K562 (cell line): ENCODE results near the gene MYMX. TPM values are rescaled to one million over a fixed set of nuclear protein-coding genes. Genes with fewer than 3 reads are reported as not detected.
A peak's percentile ranks its signal among the peaks of the same experiment; 100 is the strongest.
"Not testable (repeated sequence)": the region's sequence is repeated elsewhere in the genome, so short reads cannot be mapped to it uniquely, and the experiment has no call there.

Source experiments
- ATAC-seq: fragments of 200-7000 bp; cut with Tn5 transposase; 3 replicates; pipeline ENCODE4 v1.9.1; 2020; ENCODE audit warnings: moderate library complexity
- BruUV-seq: library from RNA; stranded (reverse); fragments of 400-500 nt; replicated peaks from 2 replicates; lab custom pipeline; 2021; lab: Mats Ljungman, UMichigan
- CTCF ChIA-PET: fragments of 300-600 bp; formaldehyde crosslinking; extraction: SDS; loops from one replicate; lab custom pipeline; 2021; ENCODE audit warnings: low intra/inter-chr PET ratio; lab: Yijun Ruan, JAX
- POLR2A ChIA-PET: fragments of 300-600, 350-650 bp; sonication (Branson Sonifier 250); formaldehyde crosslinking; extraction: SDS; loops from one replicate; lab custom pipeline; 2021; ENCODE audit warnings: antibody characterized with exemption, inconsistent platforms; lab: Yijun Ruan, JAX
- DNase-seq, 4 experiments: peaks; one replicate each; pipeline versions ENCODE4 v3.0.0 to v3.0.0-alpha.2; 2011 to 2018; ENCODE audit warnings: low spot score in 3 of 4, mixed read lengths in 3 of 4; ENCODE audit errors: extremely low read depth in 1 of 4
- FAIRE-seq: peaks from 2 replicates; lab custom pipeline; 2011; peaks lifted over from hg19 to GRCh38; lab: Jason Lieb, UNC
- H2AFZ ChIP-seq: 2 replicates; pipeline ENCODE4 v1.6.0; 2011; ENCODE audit warnings: low read depth, low read length, control low read depth, inconsistent platforms
- H3K27ac ChIP-seq: fragments of 200-600 bp; 3 replicates; pipeline ENCODE4 v1.8.0; 2011; ENCODE audit warnings: low read depth, mild to moderate bottlenecking, control low read depth, inconsistent platforms, low read length, moderate library complexity, mixed read lengths; ENCODE audit errors: extremely low read depth
- H3K27me3 ChIP-seq, 2 experiments: fragments of 300-600 bp in 1 of 2; 2 replicates in 1 of 2; 3 replicates in 1 of 2; pipeline versions ENCODE4 v1.6.0 to v1.8.0; 2011; ENCODE audit warnings: inconsistent platforms in 2 of 2, low read length in 2 of 2, mild to moderate bottlenecking in 1 of 2, mixed read lengths in 1 of 2, moderate library complexity in 1 of 2; ENCODE audit not compliant: control insufficient read depth in 2 of 2, insufficient read depth in 2 of 2
- H3K36me3 ChIP-seq: fragments of 300-600 bp; 3 replicates; pipeline ENCODE4 v1.8.0; 2011; ENCODE audit warnings: mild to moderate bottlenecking, low read length, inconsistent platforms; ENCODE audit not compliant: control insufficient read depth, insufficient read depth
- H3K4me1 ChIP-seq, 2 experiments: fragments of 200-600 bp in 1 of 2; replicated peaks in 1 of 2; 2 replicates in 1 of 2; 3 replicates in 1 of 2; pipeline versions ENCODE4 v1.5.1 to v1.8.0; 2011; ENCODE audit warnings: inconsistent platforms in 2 of 2, low read length in 2 of 2, mild to moderate bottlenecking in 1 of 2, mixed read lengths in 1 of 2, moderate library complexity in 1 of 2; ENCODE audit not compliant: control insufficient read depth in 2 of 2, insufficient read depth in 2 of 2
- H3K4me2 ChIP-seq: 2 replicates; pipeline ENCODE4 v1.6.1; 2011; ENCODE audit warnings: low read length, control low read depth, inconsistent platforms, mixed read lengths; ENCODE audit not compliant: insufficient read depth
- H3K4me3 ChIP-seq: fragments of 200-600 bp; sonication (generic), shearing (Covaris generic); 2 replicates; pipeline ENCODE4 v1.5.1; 2016; ENCODE audit warnings: control low read depth, inconsistent platforms
- H3K79me2 ChIP-seq: fragments of 200-600 bp; 3 replicates; pipeline ENCODE4 v1.8.0; 2011; ENCODE audit warnings: low read length, inconsistent platforms; ENCODE audit not compliant: control insufficient read depth, insufficient read depth
- H3K9ac ChIP-seq, 2 experiments: 2 replicates each; pipeline versions ENCODE4 v1.6.0 to v1.6.1; 2011; ENCODE audit warnings: low read depth in 2 of 2, low read length in 2 of 2, control low read depth in 1 of 2, inconsistent platforms in 1 of 2, mild to moderate bottlenecking in 1 of 2, mixed read lengths in 1 of 2; ENCODE audit not compliant: insufficient read depth in 1 of 2
- H3K9me1 ChIP-seq: one replicate; pipeline ENCODE4 v1.6.0; 2011; ENCODE audit warnings: inconsistent platforms, mild to moderate bottlenecking, low read length, moderate library complexity; ENCODE audit not compliant: control insufficient read depth, insufficient read depth
- H3K9me3 ChIP-seq: replicated peaks from 2 replicates; pipeline ENCODE4 v1.5.1; 2011; ENCODE audit warnings: low read depth, low read length, inconsistent platforms; ENCODE audit not compliant: control insufficient read depth, insufficient read depth
- H4K20me1 ChIP-seq: replicated peaks from 2 replicates; pipeline ENCODE4 v1.6.1; 2011; ENCODE audit warnings: low read length, inconsistent platforms, mixed read lengths; ENCODE audit not compliant: control insufficient read depth, insufficient read depth
- ADNP ChIP-seq: fragments of 200-800 bp; sonication (Bioruptor generic); IDR thresholded peaks from 2 replicates; pipeline ENCODE4 v1.6.1; 2016; ENCODE audit warnings: missing genetic modification characterization, missing compliant biosample characterization
- HNRNPLL ChIP-seq: fragments of 200-400 bp; formaldehyde crosslinking; IDR thresholded peaks from 2 replicates; pipeline ENCODE4 v1.6.1; 2017; ENCODE audit warnings: low read length, low read depth, mild to moderate bottlenecking; ENCODE audit not compliant: poor library complexity, severe bottlenecking
- LEF1 ChIP-seq: fragments of 450-650 bp; IDR thresholded peaks from 2 replicates; pipeline ENCODE4 v1.6.1; 2016; ENCODE audit warnings: mild to moderate bottlenecking
- SIX5 ChIP-seq, 2 experiments: IDR thresholded peaks; 2 replicates each; pipeline ENCODE4 v1.6.1; 2011; ENCODE audit warnings: low read length in 2 of 2, borderline replicate concordance in 1 of 2, low read depth in 1 of 2, mild to moderate bottlenecking in 1 of 2, moderate library complexity in 1 of 2; ENCODE audit not compliant: insufficient read depth in 1 of 2
- XRCC3 ChIP-seq: fragments of 450-650 bp; IDR thresholded peaks from 2 replicates; pipeline ENCODE4 v1.6.1; 2017; ENCODE audit warnings: mild to moderate bottlenecking, moderate library complexity
- ZNF316 ChIP-seq: fragments of 450-650 bp; IDR thresholded peaks from 2 replicates; pipeline ENCODE4 v1.6.1; 2016
- ZNF551 ChIP-seq: fragments of 250-450 bp; sonication (Bioruptor Pico); IDR thresholded peaks from 2 replicates; pipeline ENCODE4 v1.5.0; 2021; ENCODE audit warnings: mild to moderate bottlenecking, moderate library complexity
- WGBS: fragments of 100-300 bp; shearing (Covaris generic); methylation state at CpG from one replicate; pipeline ENCODE4 v1.1.6; 2016; ENCODE audit warnings: low coverage, mixed read lengths; ENCODE audit not compliant: insufficient coverage; ENCODE audit errors: missing lambda C conversion rate; 5-methylcytosine and 5-hydroxymethylcytosine counted together
- in situ Hi-C: fragments of 300-500 bp; cut with MboI; formaldehyde crosslinking; loops from 4 replicates; pipeline ENCODE4 v1.15.0; 2018; ENCODE audit warnings: inconsistent platforms, mixed read lengths
- intact Hi-C: fragments of 100-400 bp; cut with micrococcal nuclease; formaldehyde crosslinking; loops from 2 replicates; pipeline ENCODE4 v1.14.2; 2022
- polyA plus RNA-seq, 8 experiments: library from polyadenylated mRNA; depleted of rRNA in 4 of 8; stranded (reverse) in 5 of 8; unstranded in 3 of 8; fragments of >200 nt; fragmentation: Nextera tagmentation in 2 of 8; fragmentation: Illumina TruSeq in 1 of 8; extraction: Ambion mirVana in 2 of 8; extraction: Trizol in 1 of 8; gene quantifications; 2 replicates each; pipeline versions ENCODE4 v1.2.1 to v1.2.3, GENCODE V29; 2011 to 2014; ENCODE audit warnings: inconsistent platforms in 1 of 8, missing spikeins in 1 of 8
- total RNA-seq, 7 experiments: library from RNA; depleted of rRNA in 6 of 7; stranded (reverse); fragments of >200 nt in 6 of 7; fragmentation: Illumina TruSeq in 2 of 7; extraction: Trizol in 2 of 7; gene quantifications; 2 replicates each; pipeline versions ENCODE4 v1.2.1 to v1.2.3, GENCODE V29; 2011 to 2021; ENCODE audit warnings: low replicate concordance in 1 of 7
- TF ChIP-seq, protein P1 (sequence below), 2 experiments: fragments of 200-800 bp in 1 of 2; sonication (Bioruptor generic) in 1 of 2; sonication (generic) in 1 of 2; formaldehyde crosslinking in 1 of 2; IDR thresholded peaks in 1 of 2; conservative IDR thresholded peaks in 1 of 2; 2 replicates each; pipeline versions ENCODE4 v1.5.0 to v1.6.1; 2016 to 2020; ENCODE audit warnings: missing compliant biosample characterization in 1 of 2, missing genetic modification characterization in 1 of 2, missing genetic modification reagents in 1 of 2

MYMX gene
- total and polyA plus RNA-seq, 9 of the 15 experiments (the other 6 are each of a cell fraction or from before 2014, with no cell fraction given) = 0.12 TPM; not detected in 8

DNA sequence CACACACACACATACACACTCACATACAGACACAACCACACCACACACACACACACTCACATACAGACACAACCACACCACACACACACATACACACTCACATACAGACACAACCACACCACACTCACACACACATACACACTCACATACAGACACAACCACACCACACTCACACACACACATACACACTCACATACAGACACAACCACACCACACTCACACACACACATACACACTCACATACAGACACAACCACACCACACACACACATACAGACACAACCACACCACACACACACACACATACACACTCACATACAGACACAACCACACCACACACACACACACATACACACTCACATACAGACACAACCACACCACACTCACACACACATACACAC lies 34.9 kb upstream of the MYMX start:
- H3K27me3 ChIP-seq = peaks cover 2 to 11% of the 10 kb centered on the region in 2 experiments; a peak in 2 of 5 replicates
- H3K4me1 ChIP-seq = peaks cover 10 to 16% of the 10 kb centered on the region in 2 experiments; a peak in 3 of 5 replicates
- DNase-seq, BruUV-seq, H3K79me2 ChIP-seq, in situ Hi-C loops, H3K9me3 ChIP-seq, H3K36me3 ChIP-seq, H3K4me2 ChIP-seq, H3K9ac ChIP-seq, H2AFZ ChIP-seq, FAIRE-seq, ATAC-seq, CTCF ChIA-PET, intact Hi-C loops, H3K4me3 ChIP-seq, H3K27ac ChIP-seq, H3K9me1 ChIP-seq, H4K20me1 ChIP-seq: not testable (repeated sequence)
- TF ChIP-seq ADNP = 0 out of 2 replicates have a peak, but pooled peaks have one; percentile 21
- POLR2A ChIA-PET = interaction anchor here (0.6 kb wide), 1 partner anchor 116 kb away, joined by 3 read pairs; no protein-coding TSS in a partner anchor

DNA sequence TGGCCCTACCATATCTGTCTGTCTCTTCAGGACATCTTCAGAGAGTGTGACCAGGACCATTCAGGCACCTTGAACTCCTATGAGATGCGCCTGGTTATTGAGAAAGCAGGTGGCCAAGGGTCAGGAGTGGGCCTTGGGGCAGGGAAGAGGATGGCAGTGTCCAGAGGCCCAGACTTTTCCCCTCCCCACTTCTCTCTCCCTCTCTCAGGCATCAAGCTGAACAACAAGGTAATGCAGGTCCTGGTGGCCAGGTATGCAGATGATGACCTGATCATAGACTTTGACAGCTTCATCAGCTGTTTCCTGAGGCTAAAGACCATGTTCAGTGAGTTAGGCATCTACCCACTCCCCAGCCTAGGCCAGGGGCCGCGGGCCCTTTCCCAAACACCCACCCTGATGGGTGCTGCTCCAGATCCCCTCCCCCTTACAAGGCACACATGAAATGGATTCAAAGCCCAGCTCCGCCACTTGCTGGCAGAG lies 33.8 kb upstream of the MYMX start:
- Histone ChIP-seq H3K9me1 (no peaks in the 10 kb centered on the region), H2AFZ (no peak overlapping the region), H3K4me1 (peaks cover 10 to 11% of the 10 kb centered on the region in 2 experiments; a peak in 2 of 5 replicates), H3K9me3 (no peaks in the 10 kb centered on the region), H3K27me3 (no peaks in the 10 kb centered on the region), H3K4me3 (no peak overlapping the region), H3K79me2 (no peaks in the 10 kb centered on the region), H4K20me1 (no peaks in the 10 kb centered on the region), H3K36me3 (no peaks in the 10 kb centered on the region), H3K4me2 (no peak overlapping the region), H3K27ac (no peak overlapping the region), H3K9ac (no peak overlapping the region)
- in situ Hi-C loops = no loop called here
- ATAC-seq = no peak
- WGBS = 46% methylated on average over 4 of the region's 4 CpGs
- no peak for DNase-seq
- intact Hi-C loops = no loop called here
- no peak for FAIRE-seq
- BruUV-seq = no TSS peak
- no peak for TF ChIP-seq XRCC3
- TF ChIP-seq HNRNPLL = no peak
- no peak for TF ChIP-seq ZNF316
- no peak for TF ChIP-seq LEF1
- TF ChIP-seq ZNF551 (CRISPR knock-in tag) = no peak
- no peak for TF ChIP-seq SIX5 (IDR thresholded peaks at IDR 0.05; ENCODE audit: borderline replicate concordance in 1 of 2, insufficient read depth in 1 of 2, low read depth in 1 of 2, low read length in 2 of 2)
- TF ChIP-seq, protein P1, sequence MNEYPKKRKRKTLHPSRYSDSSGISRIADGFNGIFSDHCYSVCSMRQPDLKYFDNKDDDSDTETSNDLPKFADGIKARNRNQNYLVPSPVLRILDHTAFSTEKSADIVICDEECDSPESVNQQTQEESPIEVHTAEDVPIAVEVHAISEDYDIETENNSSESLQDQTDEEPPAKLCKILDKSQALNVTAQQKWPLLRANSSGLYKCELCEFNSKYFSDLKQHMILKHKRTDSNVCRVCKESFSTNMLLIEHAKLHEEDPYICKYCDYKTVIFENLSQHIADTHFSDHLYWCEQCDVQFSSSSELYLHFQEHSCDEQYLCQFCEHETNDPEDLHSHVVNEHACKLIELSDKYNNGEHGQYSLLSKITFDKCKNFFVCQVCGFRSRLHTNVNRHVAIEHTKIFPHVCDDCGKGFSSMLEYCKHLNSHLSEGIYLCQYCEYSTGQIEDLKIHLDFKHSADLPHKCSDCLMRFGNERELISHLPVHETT (CRISPR knock-in tag; conservative IDR thresholded peaks at IDR 0.05 in 1 of 2, IDR thresholded peaks at IDR 0.05 in 1 of 2) = no peak
- ChIA-PET CTCF (no interaction called here), POLR2A (interaction anchor here (1.1 kb wide), 1 partner anchor 42 kb away, joined by 4 read pairs; no protein-coding TSS in a partner anchor)
